ENCODE results near the gene BCAR3.

- TF ChIP-seq CTCF (IDR thresholded peaks at IDR 0.05): no peak
- TF ChIP-seq ZFX (IDR thresholded peaks at IDR 0.05; ENCODE audit: borderline replicate concordance): no peak
These were observed 101.7 kb downstream of the BCAR3 start for GRCh38 chr1:93579891-93580290.

Measured in 22Rv1 (cell line).